ENCODE measurements around the gene SGK2. TPM values are rescaled to one million over a fixed set of nuclear protein-coding genes. Genes with fewer than 3 reads are reported as not detected.

Gene SGK2
- total and polyA plus RNA-seq, 2 donors (not counting 1 experiment from before 2014, with no cell fraction given) = 1.5 to 1.7 TPM

GRCh38 chr20:43538878-43539700, 19.7 kb upstream of the SGK2 start:
- Histone ChIP-seq H3K4me1 (ENCODE audit: control insufficient read depth in 2 of 2, insufficient read depth in 2 of 2, low read length in 2 of 2) (peaks cover 0 to 4% of the 10 kb centered on the region in 2 donors), H3K9me3 (ENCODE audit: control extremely low read depth in 1 of 3, control insufficient read depth in 2 of 3, insufficient read depth in 1 of 3, low read length in 2 of 3) (no peaks in the 10 kb centered on the region), H3K27me3 (replicated peaks in 1 of 4; ENCODE audit: control extremely low read depth in 1 of 4, control insufficient read depth in 3 of 4, insufficient read depth in 4 of 4, low read length in 3 of 4) (no peaks in the 10 kb centered on the region), H3K27ac (ENCODE audit: low read length in 2 of 2) (no peak overlapping the region), H3K36me3 (replicated peaks in 1 of 2; ENCODE audit: control extremely low read depth in 1 of 2, control insufficient read depth in 1 of 2, extremely low read depth in 1 of 2, insufficient read depth in 2 of 2, low read length in 1 of 2) (peaks cover 0 to 6% of the 10 kb centered on the region in 2 experiments), H3K4me2 (replicated peaks; ENCODE audit: low read depth, low read length, poor library complexity, severe bottlenecking) (no peak overlapping the region), H2AFZ (ENCODE audit: insufficient read depth, low read depth, low read length, poor library complexity, severe bottlenecking) (no peak overlapping the region), H3K4me3 (ENCODE audit: control extremely low read depth in 1 of 5, extremely low read depth in 1 of 5, insufficient read depth in 1 of 5, low read depth in 2 of 5, low read length in 4 of 5) (no peak overlapping the region), H4K20me1 (ENCODE audit: control insufficient read depth, insufficient read depth, low read length, poor library complexity, severe bottlenecking) (no peaks in the 10 kb centered on the region), H3K9ac (ENCODE audit: low read length) (no peak overlapping the region), H3K79me2 (ENCODE audit: control insufficient read depth, insufficient read depth, low read length) (no peaks in the 10 kb centered on the region)
- Mint-ChIP-seq H3K9me3 (ENCODE audit: insufficient read depth) (no peaks in the 10 kb centered on the region), H3K27ac (no peak overlapping the region), H3K27me3 (no peaks in the 10 kb centered on the region), H3K4me3 (no peak overlapping the region), H3K4me1 (peaks cover 2% of the 10 kb centered on the region)
- WGBS (ENCODE audit: insufficient coverage) = 98% methylated on average over 6 of the region's 6 CpGs
- ChIA-PET POLR2A (interaction anchor here (1.2 kb wide), 1 partner anchor 153 kb away, joined by 3 read pairs; no protein-coding TSS in a partner anchor), CTCF (interaction anchor here (0.5 to 7.5 kb wide), 37 partner anchors 10 to 772 kb away, joined by 3 to 273 read pairs (median 4); partner anchors contain the start of genes FITM2 and SGK2)
- DNase-seq (no peak), ATAC-seq (ENCODE audit: low read depth) (no peak)
- intact Hi-C loops (cut with micrococcal nuclease) = no loop called here
- TF ChIP-seq CTCF (IDR thresholded peaks at IDR 0.05) (no peak), EZH2 (IDR thresholded peaks at IDR 0.05; ENCODE audit: borderline replicate concordance, insufficient read depth, low read depth, low read length, poor library complexity, severe bottlenecking) (no peak)
